ENCODE data around the gene GDF11. TPM values are rescaled to one million over a fixed set of nuclear protein-coding genes. Genes with fewer than 3 reads are reported as not detected.

GDF11 gene
- polyA plus RNA-seq (2013), result 8.6 TPM

- H3K9me3 ChIP-seq (ENCODE audit: control extremely low read depth in 1 of 5, control insufficient read depth in 4 of 5, insufficient read depth in 2 of 5, low read depth in 1 of 5, low read length in 4 of 5), result no peaks in the 10 kb centered on the region
- DNase-seq, result peak; percentile 71 to 87 (median 83)
- CTCF ChIA-PET, result interaction anchor here (0.6 to 13.3 kb wide), 13 partner anchors 10 to 578 kb away, joined by 3 to 145 read pairs (median 3); partner anchors contain the start of genes DNAJC14, ORMDL2 and SARNP
- peak within 1 kb of the TSS; percentile 62 to 91 (median 85) for H3K4me3 ChIP-seq (ENCODE audit: control insufficient read depth in 1 of 7, extremely low read depth in 1 of 7, insufficient read depth in 4 of 7, low read depth in 2 of 7, low read length in 6 of 7)
- H3K27ac ChIP-seq (ENCODE audit: insufficient read depth in 1 of 2, low read depth in 1 of 2, low read length in 2 of 2, poor library complexity in 1 of 2, severe bottlenecking in 2 of 2), result peak within 1 kb of the TSS in 1 of 2 experiments; percentile 64
- peaks cover 5 to 50% (median 35%) of the 10 kb centered on the region in 4 experiments for H3K4me1 ChIP-seq (ENCODE audit: control extremely low read depth in 1 of 4, control insufficient read depth in 4 of 4, insufficient read depth in 4 of 4, low read length in 3 of 4)
- under 1% methylated on average over 16 of the region's 53 CpGs for WGBS (ENCODE audit: insufficient coverage)
- H3K27me3 ChIP-seq (replicated peaks in 2 of 5; ENCODE audit: control insufficient read depth in 4 of 5, insufficient read depth in 5 of 5, low read length in 4 of 5), result no peaks in the 10 kb centered on the region
- H3K36me3 ChIP-seq (ENCODE audit: control insufficient read depth in 4 of 4, insufficient read depth in 4 of 4, low read length in 3 of 4), result no peaks in the 10 kb centered on the region
- POLR2A ChIA-PET, result interaction anchor here (0.5 to 1.8 kb wide), 6 partner anchors 12 to 555 kb away, joined by 3 to 8 read pairs (median 3); partner anchors contain the start of genes CD63, ORMDL2 and SARNP
Measured at GRCh38 chr12:55742719-55743405, at the start of gene GDF11. GDF11 (plus strand) TSS chr12:55743122; CDS start chr12:55743317, 195 bp downstream.

DNA sequence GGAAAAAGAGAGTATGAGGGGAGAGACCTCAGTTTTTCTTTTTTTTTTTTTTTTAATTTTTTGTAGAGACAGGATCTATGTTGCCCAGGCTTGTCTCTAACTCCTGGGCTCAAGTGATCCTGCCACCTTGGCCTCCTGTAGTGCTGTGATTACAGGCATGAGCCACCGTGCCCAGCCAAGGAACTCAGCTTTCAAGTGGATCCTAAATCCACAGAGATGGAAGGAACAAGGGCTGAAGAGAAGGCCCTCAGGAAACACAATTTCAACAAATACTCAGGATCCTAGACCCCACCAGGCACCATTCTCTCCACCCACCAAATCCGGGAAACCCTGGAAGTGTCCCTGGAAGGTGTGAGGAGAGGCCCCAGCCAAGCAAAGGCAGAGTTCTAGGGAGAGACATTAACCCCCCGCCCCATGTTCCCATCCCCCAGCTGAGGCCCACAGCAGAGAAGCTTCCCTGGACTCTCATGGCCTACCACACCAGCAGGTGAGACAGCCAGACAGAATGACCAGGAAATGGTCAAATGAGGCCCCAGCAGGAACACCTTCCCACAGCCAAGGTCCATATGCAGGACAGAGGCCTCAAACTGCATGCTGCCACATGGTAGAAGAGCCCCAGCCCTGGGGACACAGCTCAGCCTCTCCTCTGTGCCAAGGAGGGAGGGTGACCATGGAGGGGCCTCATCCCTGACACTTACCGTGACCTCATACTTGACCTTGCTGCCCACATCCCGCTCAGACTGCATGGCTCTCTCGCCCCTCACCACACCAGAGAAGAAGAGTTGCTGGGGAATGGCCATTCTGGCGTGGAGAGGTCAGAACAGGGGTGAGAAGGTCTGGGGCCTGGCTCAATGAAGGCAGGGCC lies 49.4 kb upstream of the GDF11 start:
- H3K4me3 ChIP-seq (ENCODE audit: control insufficient read depth in 1 of 7, extremely low read depth in 1 of 7, insufficient read depth in 4 of 7, low read depth in 2 of 7, low read length in 6 of 7), result no peak overlapping the region
- no peaks in the 10 kb centered on the region for H3K4me1 ChIP-seq (ENCODE audit: control extremely low read depth in 1 of 4, control insufficient read depth in 4 of 4, insufficient read depth in 4 of 4, low read length in 3 of 4)
- H3K36me3 ChIP-seq (ENCODE audit: control insufficient read depth in 4 of 4, insufficient read depth in 4 of 4, low read length in 3 of 4), result no peaks in the 10 kb centered on the region
- POLR2A ChIA-PET, result no interaction called here
- no peaks in the 10 kb centered on the region for H3K9me3 ChIP-seq (ENCODE audit: control extremely low read depth in 1 of 5, control insufficient read depth in 4 of 5, insufficient read depth in 2 of 5, low read depth in 1 of 5, low read length in 4 of 5)
- CTCF ChIA-PET, result interaction anchor here (1.4 to 4.0 kb wide), 2 partner anchors 12 to 23 kb away, joined by 6 to 19 read pairs; no protein-coding TSS in a partner anchor
- WGBS (ENCODE audit: insufficient coverage), result 93% methylated on average over 6 of the region's 7 CpGs
- H3K27ac ChIP-seq (ENCODE audit: insufficient read depth in 1 of 2, low read depth in 1 of 2, low read length in 2 of 2, poor library complexity in 1 of 2, severe bottlenecking in 2 of 2), result no peak overlapping the region
- DNase-seq, result no peak
- H3K27me3 ChIP-seq (replicated peaks in 2 of 5; ENCODE audit: control insufficient read depth in 4 of 5, insufficient read depth in 5 of 5, low read length in 4 of 5), result no peaks in the 10 kb centered on the region

DNA sequence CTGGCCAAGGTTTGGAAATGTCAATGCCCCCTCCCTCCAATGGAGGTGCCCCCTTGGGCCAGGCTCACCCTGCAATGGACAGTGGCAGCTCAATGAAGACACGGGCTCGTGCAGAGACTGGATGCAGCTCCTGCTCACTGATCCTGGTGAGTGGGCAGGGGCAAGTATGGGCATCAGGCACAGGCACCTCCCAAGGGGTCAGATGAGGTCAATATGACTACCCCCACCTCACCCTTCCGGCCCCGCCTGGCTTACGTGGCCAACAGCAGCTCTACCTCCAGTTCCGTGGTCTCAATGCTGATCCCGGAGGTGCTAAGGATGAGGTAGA lies 48.8 kb upstream of the GDF11 start:
- DNase-seq, result no peak
- no peak overlapping the region for H3K4me3 ChIP-seq (ENCODE audit: control insufficient read depth in 1 of 7, extremely low read depth in 1 of 7, insufficient read depth in 4 of 7, low read depth in 2 of 7, low read length in 6 of 7)
- CTCF ChIA-PET, result interaction anchor here (1.4 to 4.0 kb wide), 2 partner anchors 11 to 24 kb away, joined by 6 to 19 read pairs; no protein-coding TSS in a partner anchor
- H3K4me1 ChIP-seq (ENCODE audit: control extremely low read depth in 1 of 4, control insufficient read depth in 4 of 4, insufficient read depth in 4 of 4, low read length in 3 of 4), result no peaks in the 10 kb centered on the region
- H3K27me3 ChIP-seq (replicated peaks in 2 of 5; ENCODE audit: control insufficient read depth in 4 of 5, insufficient read depth in 5 of 5, low read length in 4 of 5), result no peaks in the 10 kb centered on the region
- POLR2A ChIA-PET, result no interaction called here
- H3K36me3 ChIP-seq (ENCODE audit: control insufficient read depth in 4 of 4, insufficient read depth in 4 of 4, low read length in 3 of 4), result no peaks in the 10 kb centered on the region
- no peak overlapping the region for H3K27ac ChIP-seq (ENCODE audit: insufficient read depth in 1 of 2, low read depth in 1 of 2, low read length in 2 of 2, poor library complexity in 1 of 2, severe bottlenecking in 2 of 2)
- no peaks in the 10 kb centered on the region for H3K9me3 ChIP-seq (ENCODE audit: control extremely low read depth in 1 of 5, control insufficient read depth in 4 of 5, insufficient read depth in 2 of 5, low read depth in 1 of 5, low read length in 4 of 5)
- WGBS (ENCODE audit: insufficient coverage), result 100% methylated on average over 2 of the region's 7 CpGs

DNA sequence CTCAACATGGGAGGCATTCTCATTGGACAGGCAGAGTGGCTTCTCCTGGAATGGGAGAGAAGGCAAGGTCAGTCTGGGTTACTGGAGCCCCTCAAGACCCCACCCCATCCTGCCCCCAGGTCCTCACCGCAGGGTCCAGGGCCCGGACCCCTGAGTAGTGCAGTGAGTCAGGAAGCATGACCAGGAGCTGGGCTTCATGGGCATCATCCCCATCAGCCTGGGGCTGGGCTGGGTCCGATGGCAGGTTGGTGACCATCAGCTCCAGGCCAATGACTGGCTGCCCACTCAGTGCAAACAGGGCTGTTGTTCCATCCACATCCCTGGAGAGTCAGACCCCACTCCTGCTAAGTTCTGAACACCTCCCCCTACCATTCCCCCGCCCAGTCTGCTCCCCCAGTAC lies 48.3 kb upstream of the GDF11 start:
- no peak for DNase-seq
- Histone ChIP-seq H3K36me3 (ENCODE audit: control insufficient read depth in 4 of 4, insufficient read depth in 4 of 4, low read length in 3 of 4) (no peaks in the 10 kb centered on the region), H3K9me3 (ENCODE audit: control extremely low read depth in 1 of 5, control insufficient read depth in 4 of 5, insufficient read depth in 2 of 5, low read depth in 1 of 5, low read length in 4 of 5) (no peaks in the 10 kb centered on the region), H3K4me3 (ENCODE audit: control insufficient read depth in 1 of 7, extremely low read depth in 1 of 7, insufficient read depth in 4 of 7, low read depth in 2 of 7, low read length in 6 of 7) (no peak overlapping the region), H3K27ac (ENCODE audit: insufficient read depth in 1 of 2, low read depth in 1 of 2, low read length in 2 of 2, poor library complexity in 1 of 2, severe bottlenecking in 2 of 2) (no peak overlapping the region), H3K4me1 (ENCODE audit: control extremely low read depth in 1 of 4, control insufficient read depth in 4 of 4, insufficient read depth in 4 of 4, low read length in 3 of 4) (no peaks in the 10 kb centered on the region), H3K27me3 (replicated peaks in 2 of 5; ENCODE audit: control insufficient read depth in 4 of 5, insufficient read depth in 5 of 5, low read length in 4 of 5) (no peaks in the 10 kb centered on the region)
- POLR2A ChIA-PET, result no interaction called here
- CTCF ChIA-PET, result interaction anchor here (1.4 to 4.0 kb wide), 2 partner anchors 11 to 25 kb away, joined by 6 to 19 read pairs; no protein-coding TSS in a partner anchor
- WGBS (ENCODE audit: insufficient coverage), result 97% methylated on average over 3 of the region's 4 CpGs

- no peak for DNase-seq
- POLR2A ChIA-PET, result no interaction called here
- WGBS (ENCODE audit: insufficient coverage), result 80% methylated on average over 4 of the region's 7 CpGs
- Histone ChIP-seq H3K4me3 (ENCODE audit: control insufficient read depth in 1 of 7, extremely low read depth in 1 of 7, insufficient read depth in 4 of 7, low read depth in 2 of 7, low read length in 6 of 7) (no peak overlapping the region), H3K9me3 (ENCODE audit: control extremely low read depth in 1 of 5, control insufficient read depth in 4 of 5, insufficient read depth in 2 of 5, low read depth in 1 of 5, low read length in 4 of 5) (no peaks in the 10 kb centered on the region), H3K27me3 (replicated peaks in 2 of 5; ENCODE audit: control insufficient read depth in 4 of 5, insufficient read depth in 5 of 5, low read length in 4 of 5) (no peaks in the 10 kb centered on the region), H3K36me3 (ENCODE audit: control insufficient read depth in 4 of 4, insufficient read depth in 4 of 4, low read length in 3 of 4) (no peaks in the 10 kb centered on the region), H3K27ac (ENCODE audit: insufficient read depth in 1 of 2, low read depth in 1 of 2, low read length in 2 of 2, poor library complexity in 1 of 2, severe bottlenecking in 2 of 2) (no peak overlapping the region), H3K4me1 (ENCODE audit: control extremely low read depth in 1 of 4, control insufficient read depth in 4 of 4, insufficient read depth in 4 of 4, low read length in 3 of 4) (peaks cover 0 to under 1% (median 0%) of the 10 kb centered on the region in 4 experiments)
- CTCF ChIA-PET, result interaction anchor here (0.7 to 4.0 kb wide), 3 partner anchors 10 to 25 kb away, joined by 3 to 19 read pairs (median 6); no protein-coding TSS in a partner anchor
Measured at GRCh38 chr12:55695349-55695748, 47.6 kb upstream of the GDF11 start.

DNA sequence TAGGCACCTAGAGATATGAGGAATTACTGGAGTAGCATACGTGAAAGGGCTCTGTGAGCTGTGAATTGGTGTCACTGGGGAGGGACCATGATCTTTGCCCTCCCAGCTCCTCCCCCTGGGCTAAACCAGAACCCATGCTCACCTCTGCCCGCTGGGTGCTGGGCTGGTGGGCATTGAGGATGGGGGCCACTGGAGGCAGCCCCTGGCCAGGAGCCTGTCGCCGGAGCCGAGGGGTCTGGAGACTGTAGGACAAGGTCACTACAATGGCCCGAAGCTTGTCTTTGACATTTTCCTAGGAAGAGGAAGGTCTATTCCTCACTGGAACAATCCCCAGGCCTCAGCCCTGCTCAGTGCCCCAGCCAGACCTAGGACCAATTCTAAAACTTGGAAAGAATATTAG lies 46.8 kb upstream of the GDF11 start:
- POLR2A ChIA-PET, result no interaction called here
- Histone ChIP-seq H3K4me1 (ENCODE audit: control extremely low read depth in 1 of 4, control insufficient read depth in 4 of 4, insufficient read depth in 4 of 4, low read length in 3 of 4) (peaks cover 0 to 7% (median 1%) of the 10 kb centered on the region in 4 experiments), H3K36me3 (ENCODE audit: control insufficient read depth in 4 of 4, insufficient read depth in 4 of 4, low read length in 3 of 4) (no peaks in the 10 kb centered on the region), H3K27me3 (replicated peaks in 2 of 5; ENCODE audit: control insufficient read depth in 4 of 5, insufficient read depth in 5 of 5, low read length in 4 of 5) (no peaks in the 10 kb centered on the region), H3K4me3 (ENCODE audit: control insufficient read depth in 1 of 7, extremely low read depth in 1 of 7, insufficient read depth in 4 of 7, low read depth in 2 of 7, low read length in 6 of 7) (no peak overlapping the region), H3K9me3 (ENCODE audit: control extremely low read depth in 1 of 5, control insufficient read depth in 4 of 5, insufficient read depth in 2 of 5, low read depth in 1 of 5, low read length in 4 of 5) (no peaks in the 10 kb centered on the region), H3K27ac (ENCODE audit: insufficient read depth in 1 of 2, low read depth in 1 of 2, low read length in 2 of 2, poor library complexity in 1 of 2, severe bottlenecking in 2 of 2) (no peak overlapping the region)
- CTCF ChIA-PET, result interaction anchor here (0.8 to 4.0 kb wide), 3 partner anchors 9 to 49 kb away, joined by 3 to 19 read pairs (median 4); no protein-coding TSS in a partner anchor
- WGBS (ENCODE audit: insufficient coverage), result 100% methylated on average over 6 of the region's 6 CpGs
- DNase-seq, result no peak

All from common myeloid progenitor, CD34-positive (primary cell).